Liver (tissue), 9 donors: Measurements from ENCODE around the gene CDKL1. TPM values are rescaled to one million over a fixed set of nuclear protein-coding genes. Genes with fewer than 3 reads are reported as not detected.

Source experiments
- DNase-seq: peaks from one replicate; pipeline ENCODE4 v3.0.0-alpha.2; 2017; ENCODE audit warnings: low spot score
- H3K27ac ChIP-seq, 2 donors: one replicate each; pipeline ENCODE4 v1.7.0; 2013; ENCODE audit warnings: inconsistent platforms in 2 of 2, low read length in 2 of 2, control low read depth in 1 of 2, low read depth in 1 of 2, mild to moderate bottlenecking in 1 of 2
- H3K27me3 ChIP-seq, 4 donors: one replicate each; pipeline versions ENCODE4 v1.6.1 to v1.7.0; 2013; ENCODE audit warnings: low read length in 3 of 4, inconsistent platforms in 1 of 4, mild to moderate bottlenecking in 1 of 4, moderate library complexity in 1 of 4; ENCODE audit not compliant: control insufficient read depth in 4 of 4, insufficient read depth in 4 of 4
- H3K36me3 ChIP-seq, 4 donors: one replicate each; pipeline versions ENCODE4 v1.6.1 to v1.7.0; 2013; ENCODE audit warnings: low read length in 3 of 4, mild to moderate bottlenecking in 3 of 4, low read depth in 1 of 4, moderate library complexity in 1 of 4; ENCODE audit not compliant: control insufficient read depth in 4 of 4, insufficient read depth in 3 of 4
- H3K4me1 ChIP-seq, 4 donors: one replicate each; pipeline versions ENCODE4 v1.6.1 to v1.7.0; 2013; ENCODE audit warnings: low read length in 3 of 4, mild to moderate bottlenecking in 3 of 4, moderate library complexity in 1 of 4; ENCODE audit not compliant: control insufficient read depth in 4 of 4, insufficient read depth in 4 of 4
- H3K4me3 ChIP-seq, 3 donors: one replicate each; pipeline versions ENCODE4 v1.6.1 to v1.7.0; 2013; ENCODE audit warnings: low read length in 3 of 3, control low read depth in 1 of 3, low read depth in 1 of 3, mild to moderate bottlenecking in 1 of 3
- H3K9ac ChIP-seq, 2 donors: one replicate each; pipeline ENCODE4 v1.7.0; 2013; ENCODE audit warnings: low read length in 2 of 2, mild to moderate bottlenecking in 2 of 2, moderate library complexity in 2 of 2, control low read depth in 1 of 2, low read depth in 1 of 2
- H3K9me3 ChIP-seq, 4 donors: one replicate each; pipeline versions ENCODE4 v1.6.1 to v1.7.0; 2013; ENCODE audit warnings: low read length in 3 of 4; ENCODE audit not compliant: control insufficient read depth in 4 of 4
- EGR1 ChIP-seq, 2 donors: IDR thresholded peaks; 2 replicates each; pipeline ENCODE4 v1.6.1; 2016 to 2018; ENCODE audit warnings: antibody characterized with exemption in 2 of 2, low read depth in 2 of 2
- FOXA1 ChIP-seq: IDR thresholded peaks from 2 replicates; pipeline ENCODE4 v1.6.1; 2016; ENCODE audit warnings: antibody characterized with exemption
- FOXA2 ChIP-seq: IDR thresholded peaks from 2 replicates; pipeline ENCODE4 v1.6.1; 2016; ENCODE audit warnings: antibody characterized with exemption
- GABPA ChIP-seq, 2 donors: IDR thresholded peaks in 1 of 2; conservative IDR thresholded peaks in 1 of 2; 2 replicates each; pipeline ENCODE4 v1.6.1; 2016; ENCODE audit warnings: antibody characterized with exemption in 2 of 2, mild to moderate bottlenecking in 1 of 2, moderate library complexity in 1 of 2
- HNF4G ChIP-seq: IDR thresholded peaks from 2 replicates; pipeline ENCODE4 v1.6.1; 2016; ENCODE audit warnings: antibody characterized with exemption
- JUND ChIP-seq, 2 donors: IDR thresholded peaks; 2 replicates each; pipeline ENCODE4 v1.6.1; 2016; ENCODE audit warnings: antibody characterized with exemption in 2 of 2
- NR2F2 ChIP-seq: IDR thresholded peaks from 2 replicates; pipeline ENCODE4 v1.6.1; 2016; ENCODE audit warnings: antibody characterized with exemption
- RAD21 ChIP-seq, 2 donors: IDR thresholded peaks; 2 replicates each; pipeline ENCODE4 v1.6.1; 2016; ENCODE audit warnings: antibody characterized with exemption in 2 of 2, mild to moderate bottlenecking in 2 of 2
- RXRA ChIP-seq, 2 donors: IDR thresholded peaks; 2 replicates each; pipeline ENCODE4 v1.6.1; 2017 to 2018; ENCODE audit warnings: antibody characterized with exemption in 2 of 2, mild to moderate bottlenecking in 1 of 2
- SP1 ChIP-seq: IDR thresholded peaks from 2 replicates; pipeline ENCODE4 v1.6.1; 2018; ENCODE audit warnings: antibody characterized with exemption, mild to moderate bottlenecking
- TAF1 ChIP-seq: conservative IDR thresholded peaks from 2 replicates; pipeline ENCODE4 v1.6.1; 2016; ENCODE audit warnings: antibody characterized with exemption, mild to moderate bottlenecking
- YY1 ChIP-seq: IDR thresholded peaks from 2 replicates; pipeline ENCODE4 v1.6.1; 2016; ENCODE audit warnings: antibody characterized with exemption, mild to moderate bottlenecking
- WGBS: extraction: QIAGEN DNeasy Blood & Tissue Kit; methylation state at CpG from one replicate; pipeline ENCODE4 v1.1.7; 2013; 5-methylcytosine and 5-hydroxymethylcytosine counted together
- polyA plus RNA-seq, 2 donors: library from polyadenylated mRNA; stranded (reverse) in 1 of 2; unstranded in 1 of 2; fragments of 200-250 nt in 1 of 2; fragments of >200 nt in 1 of 2; fragmentation: Nextera tagmentation in 1 of 2; extraction: Ambion mirVana in 1 of 2; gene quantifications; one replicate each; pipeline versions ENCODE4 v1.2.1 to v1.2.3, GENCODE V29; 2013 to 2015
- total RNA-seq, 2 donors: library from RNA; depleted of rRNA; stranded (reverse); fragments of >200 nt; gene quantifications; one replicate each; pipeline ENCODE4 v1.2.3, GENCODE V29; 2014
- TF ChIP-seq, protein P1 (sequence below): fragments of 150-350 bp; IDR thresholded peaks from 2 replicates; pipeline ENCODE4 v1.5.1; 2017; ENCODE audit warnings: improper control_type of control experiment, low read depth, low read length; ENCODE audit not compliant: missing input control
- TF ChIP-seq, protein P2 (sequence below): IDR thresholded peaks from 2 replicates; pipeline ENCODE4 v1.6.1; 2016; ENCODE audit warnings: antibody characterized with exemption
- TF ChIP-seq, protein P3 (sequence below): IDR thresholded peaks from 2 replicates; pipeline ENCODE4 v1.6.1; 2016; ENCODE audit warnings: antibody characterized with exemption, mild to moderate bottlenecking
- donor health status: healthy.
- donor health status: healthy.
- donor health status: healthy.
- donor health status: healthy.
- donor health status: healthy.

Gene CDKL1
- total and polyA plus RNA-seq, 4 donors: 1.1 to 6.8 (median 2.1) TPM

DNA sequence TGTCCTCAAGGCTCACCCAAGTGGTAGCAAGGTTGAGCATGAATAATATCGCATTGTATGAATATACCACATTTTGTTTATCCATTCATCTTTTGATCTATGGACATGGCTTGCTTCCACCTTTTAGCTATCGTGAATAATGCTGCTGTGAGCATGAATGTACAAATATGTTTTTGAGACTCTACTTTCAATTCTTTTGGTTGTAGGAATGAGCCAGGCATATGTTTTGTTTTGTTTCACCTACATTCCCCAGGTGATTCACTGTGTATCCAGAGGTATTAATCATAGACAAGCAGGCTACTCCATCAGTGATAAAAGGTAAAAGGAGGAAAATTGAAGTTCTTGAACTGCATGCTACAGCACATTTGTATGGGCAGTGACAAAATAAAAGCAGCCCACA lies 35.8 kb downstream of the CDKL1 start:
- no peaks in the 10 kb centered on the region for H3K36me3 ChIP-seq
- no peaks in the 10 kb centered on the region for H3K9me3 ChIP-seq
- DNase-seq: no peak
- H3K4me3 ChIP-seq: no peak overlapping the region
- TF ChIP-seq NR2F2 (no peak), SP1 (no peak), TAF1 (no peak), FOXA2 (no peak), JUND (IDR thresholded peaks at IDR 0.05) (no peak), EGR1 (IDR thresholded peaks at IDR 0.05; ENCODE audit: low read depth in 2 of 2) (no peak), HNF4G (no peak), RXRA (IDR thresholded peaks at IDR 0.05) (no peak), GABPA (IDR thresholded peaks at IDR 0.05 in 1 of 2, conservative IDR thresholded peaks at IDR 0.05 in 1 of 2) (no peak)
- TF ChIP-seq, protein P1, sequence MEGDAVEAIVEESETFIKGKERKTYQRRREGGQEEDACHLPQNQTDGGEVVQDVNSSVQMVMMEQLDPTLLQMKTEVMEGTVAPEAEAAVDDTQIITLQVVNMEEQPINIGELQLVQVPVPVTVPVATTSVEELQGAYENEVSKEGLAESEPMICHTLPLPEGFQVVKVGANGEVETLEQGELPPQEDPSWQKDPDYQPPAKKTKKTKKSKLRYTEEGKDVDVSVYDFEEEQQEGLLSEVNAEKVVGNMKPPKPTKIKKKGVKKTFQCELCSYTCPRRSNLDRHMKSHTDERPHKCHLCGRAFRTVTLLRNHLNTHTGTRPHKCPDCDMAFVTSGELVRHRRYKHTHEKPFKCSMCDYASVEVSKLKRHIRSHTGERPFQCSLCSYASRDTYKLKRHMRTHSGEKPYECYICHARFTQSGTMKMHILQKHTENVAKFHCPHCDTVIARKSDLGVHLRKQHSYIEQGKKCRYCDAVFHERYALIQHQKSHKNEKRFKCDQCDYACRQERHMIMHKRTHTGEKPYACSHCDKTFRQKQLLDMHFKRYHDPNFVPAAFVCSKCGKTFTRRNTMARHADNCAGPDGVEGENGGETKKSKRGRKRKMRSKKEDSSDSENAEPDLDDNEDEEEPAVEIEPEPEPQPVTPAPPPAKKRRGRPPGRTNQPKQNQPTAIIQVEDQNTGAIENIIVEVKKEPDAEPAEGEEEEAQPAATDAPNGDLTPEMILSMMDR: no peak
- TF ChIP-seq, protein P2, sequence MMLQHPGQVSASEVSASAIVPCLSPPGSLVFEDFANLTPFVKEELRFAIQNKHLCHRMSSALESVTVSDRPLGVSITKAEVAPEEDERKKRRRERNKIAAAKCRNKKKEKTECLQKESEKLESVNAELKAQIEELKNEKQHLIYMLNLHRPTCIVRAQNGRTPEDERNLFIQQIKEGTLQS: no peak
- peaks cover 4 to 24% (median 15%) of the 10 kb centered on the region in 4 donors for H3K4me1 ChIP-seq
- H3K27ac ChIP-seq: no peak overlapping the region
- no peaks in the 10 kb centered on the region for H3K27me3 ChIP-seq
- WGBS: 96% methylated on average over 2 of the region's 2 CpGs
- H3K9ac ChIP-seq: no peak overlapping the region

DNA sequence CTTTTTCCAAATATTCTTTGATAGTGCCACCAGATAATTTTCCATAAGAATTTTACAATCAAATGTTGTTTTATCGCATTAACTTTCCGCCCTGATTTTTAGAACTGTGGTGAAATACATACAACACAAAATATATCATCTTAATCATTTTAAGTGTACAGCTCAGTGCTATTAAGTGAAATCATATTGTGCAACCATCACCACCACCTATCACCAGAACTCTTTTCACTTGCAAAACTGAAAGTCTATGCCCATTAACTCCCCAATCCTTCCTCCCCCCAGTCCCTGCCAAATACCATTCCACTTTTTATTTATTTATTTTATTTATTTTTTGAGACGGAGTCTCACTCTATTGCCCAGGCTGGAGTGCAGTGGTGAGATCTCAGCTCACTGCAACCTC lies 36.6 kb downstream of the CDKL1 start:
- no peaks in the 10 kb centered on the region for H3K9me3 ChIP-seq
- no peaks in the 10 kb centered on the region for H3K27me3 ChIP-seq
- H3K4me3 ChIP-seq: no peak overlapping the region
- DNase-seq: no peak
- no peak overlapping the region for H3K27ac ChIP-seq
- 84% methylated on average over 3 of the region's 3 CpGs for WGBS
- H3K36me3 ChIP-seq: no peaks in the 10 kb centered on the region
- H3K9ac ChIP-seq: no peak overlapping the region
- H3K4me1 ChIP-seq: peaks cover 3 to 18% (median 11%) of the 10 kb centered on the region in 4 donors
- TF ChIP-seq RXRA (IDR thresholded peaks at IDR 0.05) (no peak), TAF1 (no peak), RAD21 (IDR thresholded peaks at IDR 0.05) (no peak), YY1 (no peak), EGR1 (IDR thresholded peaks at IDR 0.05; ENCODE audit: low read depth in 2 of 2) (no peak), SP1 (no peak), GABPA (IDR thresholded peaks at IDR 0.05 in 1 of 2, conservative IDR thresholded peaks at IDR 0.05 in 1 of 2) (no peak), FOXA1 (no peak), JUND (IDR thresholded peaks at IDR 0.05) (no peak)
- TF ChIP-seq, protein P3, sequence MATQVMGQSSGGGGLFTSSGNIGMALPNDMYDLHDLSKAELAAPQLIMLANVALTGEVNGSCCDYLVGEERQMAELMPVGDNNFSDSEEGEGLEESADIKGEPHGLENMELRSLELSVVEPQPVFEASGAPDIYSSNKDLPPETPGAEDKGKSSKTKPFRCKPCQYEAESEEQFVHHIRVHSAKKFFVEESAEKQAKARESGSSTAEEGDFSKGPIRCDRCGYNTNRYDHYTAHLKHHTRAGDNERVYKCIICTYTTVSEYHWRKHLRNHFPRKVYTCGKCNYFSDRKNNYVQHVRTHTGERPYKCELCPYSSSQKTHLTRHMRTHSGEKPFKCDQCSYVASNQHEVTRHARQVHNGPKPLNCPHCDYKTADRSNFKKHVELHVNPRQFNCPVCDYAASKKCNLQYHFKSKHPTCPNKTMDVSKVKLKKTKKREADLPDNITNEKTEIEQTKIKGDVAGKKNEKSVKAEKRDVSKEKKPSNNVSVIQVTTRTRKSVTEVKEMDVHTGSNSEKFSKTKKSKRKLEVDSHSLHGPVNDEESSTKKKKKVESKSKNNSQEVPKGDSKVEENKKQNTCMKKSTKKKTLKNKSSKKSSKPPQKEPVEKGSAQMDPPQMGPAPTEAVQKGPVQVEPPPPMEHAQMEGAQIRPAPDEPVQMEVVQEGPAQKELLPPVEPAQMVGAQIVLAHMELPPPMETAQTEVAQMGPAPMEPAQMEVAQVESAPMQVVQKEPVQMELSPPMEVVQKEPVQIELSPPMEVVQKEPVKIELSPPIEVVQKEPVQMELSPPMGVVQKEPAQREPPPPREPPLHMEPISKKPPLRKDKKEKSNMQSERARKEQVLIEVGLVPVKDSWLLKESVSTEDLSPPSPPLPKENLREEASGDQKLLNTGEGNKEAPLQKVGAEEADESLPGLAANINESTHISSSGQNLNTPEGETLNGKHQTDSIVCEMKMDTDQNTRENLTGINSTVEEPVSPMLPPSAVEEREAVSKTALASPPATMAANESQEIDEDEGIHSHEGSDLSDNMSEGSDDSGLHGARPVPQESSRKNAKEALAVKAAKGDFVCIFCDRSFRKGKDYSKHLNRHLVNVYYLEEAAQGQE: no peak
- TF ChIP-seq, protein P1: no peak
